Mammary epithelial cell (primary cell): ENCODE data around the gene TTLL11.

Experiments used
- EZH2 ChIP-seq: IDR thresholded peaks from 2 replicates; pipeline ENCODE4 v1.6.1; 2012; ENCODE audit warnings: low read length, inconsistent platforms, borderline replicate concordance
- TF ChIP-seq, protein P1 (sequence below), 2 donors: IDR thresholded peaks in 1 of 2; conservative IDR thresholded peaks in 1 of 2; 2 replicates each; pipeline ENCODE4 v1.5.1; 2011 to 2012; ENCODE audit warnings: inconsistent platforms in 2 of 2, low read length in 2 of 2, mild to moderate bottlenecking in 2 of 2, control low read depth in 1 of 2, low read depth in 1 of 2; ENCODE audit not compliant: insufficient read depth in 1 of 2; ENCODE audit errors: extremely low read depth in 1 of 2

DNA sequence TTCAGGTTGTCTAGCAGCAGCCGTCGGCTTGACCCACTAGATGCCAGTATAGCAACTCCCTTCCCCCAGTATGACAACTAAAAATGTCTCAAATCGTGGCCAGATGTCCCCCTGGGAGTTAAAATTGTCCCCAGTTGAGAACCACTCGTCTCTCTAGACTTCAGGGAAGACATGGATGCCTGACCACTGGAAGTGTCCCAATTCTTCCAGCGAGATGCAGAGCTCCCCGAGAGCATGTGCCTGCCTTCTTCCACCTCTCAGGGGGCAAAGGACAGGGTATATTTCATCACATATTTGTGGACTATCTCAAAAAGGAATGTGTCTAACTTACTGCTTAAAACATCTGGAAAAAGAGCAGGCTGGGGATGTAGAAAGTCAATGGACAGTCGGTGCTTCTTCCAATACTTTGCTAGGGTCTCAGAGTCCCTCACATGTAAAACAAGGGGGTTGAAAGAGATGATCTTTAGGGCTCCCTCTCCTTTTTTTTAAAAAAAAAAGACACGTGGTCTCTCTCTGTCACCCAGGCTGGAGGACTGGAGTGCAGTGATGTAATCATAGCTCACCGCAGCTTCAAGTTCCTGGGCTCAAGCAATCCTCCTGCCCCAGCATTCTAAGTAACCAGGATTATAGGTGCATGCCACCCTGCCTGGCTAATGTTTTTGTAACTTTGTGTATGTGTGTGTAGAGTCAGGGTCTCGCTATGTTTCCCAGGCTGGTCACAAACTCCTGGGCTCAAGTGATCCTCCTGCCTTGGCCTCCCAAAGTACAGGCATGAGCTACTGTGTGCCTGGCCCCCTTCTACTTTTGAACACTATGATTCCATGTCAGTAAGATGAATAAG lies 251.1 kb downstream of the TTLL11 start:
- TF ChIP-seq, protein P1, sequence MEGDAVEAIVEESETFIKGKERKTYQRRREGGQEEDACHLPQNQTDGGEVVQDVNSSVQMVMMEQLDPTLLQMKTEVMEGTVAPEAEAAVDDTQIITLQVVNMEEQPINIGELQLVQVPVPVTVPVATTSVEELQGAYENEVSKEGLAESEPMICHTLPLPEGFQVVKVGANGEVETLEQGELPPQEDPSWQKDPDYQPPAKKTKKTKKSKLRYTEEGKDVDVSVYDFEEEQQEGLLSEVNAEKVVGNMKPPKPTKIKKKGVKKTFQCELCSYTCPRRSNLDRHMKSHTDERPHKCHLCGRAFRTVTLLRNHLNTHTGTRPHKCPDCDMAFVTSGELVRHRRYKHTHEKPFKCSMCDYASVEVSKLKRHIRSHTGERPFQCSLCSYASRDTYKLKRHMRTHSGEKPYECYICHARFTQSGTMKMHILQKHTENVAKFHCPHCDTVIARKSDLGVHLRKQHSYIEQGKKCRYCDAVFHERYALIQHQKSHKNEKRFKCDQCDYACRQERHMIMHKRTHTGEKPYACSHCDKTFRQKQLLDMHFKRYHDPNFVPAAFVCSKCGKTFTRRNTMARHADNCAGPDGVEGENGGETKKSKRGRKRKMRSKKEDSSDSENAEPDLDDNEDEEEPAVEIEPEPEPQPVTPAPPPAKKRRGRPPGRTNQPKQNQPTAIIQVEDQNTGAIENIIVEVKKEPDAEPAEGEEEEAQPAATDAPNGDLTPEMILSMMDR (conservative IDR thresholded peaks at IDR 0.05 in 1 of 2, IDR thresholded peaks at IDR 0.05 in 1 of 2; ENCODE audit: extremely low read depth in 1 of 2, insufficient read depth in 1 of 2, low read depth in 1 of 2, low read length in 2 of 2), result no peak
- TF ChIP-seq EZH2, result no peak
